GM23248 (cell line): Measurements from ENCODE around the gene CILP.

Experiments used
- EZH2 ChIP-seq: fragments of 200-600 bp; sonication (generic); IDR thresholded peaks from 2 replicates; pipeline ENCODE4 v1.6.1; 2018; ENCODE audit warnings: antibody characterized with exemption, mild to moderate bottlenecking; ENCODE audit not compliant: insufficient read depth, poor library complexity, severe bottlenecking
- EZH2phosphoT487 ChIP-seq: fragments of 200-600 bp; sonication (generic); IDR thresholded peaks from 2 replicates; pipeline ENCODE4 v1.6.1; 2018; ENCODE audit warnings: antibody characterized with exemption, moderate library complexity, mild to moderate bottlenecking, low read depth; ENCODE audit not compliant: insufficient read depth

GRCh38 chr15:65226221-65226620 lies 14.9 kb upstream of the CILP start:
- no peak for TF ChIP-seq EZH2
- TF ChIP-seq EZH2phosphoT487 = no peak
